H9 (cell line): ENCODE data around the gene STAC2. TPM values are rescaled to one million over a fixed set of nuclear protein-coding genes. Genes with fewer than 3 reads are reported as not detected.
A peak's percentile ranks its signal among the peaks of the same experiment; 100 is the strongest.

Source experiments
- DNase-seq: peaks from one replicate; pipeline ENCODE4 v3.0.0-alpha.2; 2017
- H2AFZ ChIP-seq: one replicate; pipeline ENCODE4 v1.6.1; 2013; ENCODE audit warnings: mild to moderate bottlenecking, low read length, control low read depth, moderate library complexity
- H2AK5ac ChIP-seq: 2 replicates; pipeline ENCODE4 v1.6.1; 2013; ENCODE audit warnings: low read length, control low read depth, mixed read lengths; ENCODE audit not compliant: insufficient read length
- H2BK120ac ChIP-seq: one replicate; pipeline ENCODE4 v1.6.1; 2013; ENCODE audit warnings: low read depth, mild to moderate bottlenecking, low read length, control low read depth, inconsistent platforms; ENCODE audit not compliant: poor library complexity, severe bottlenecking
- H2BK12ac ChIP-seq: 2 replicates; pipeline ENCODE4 v1.6.1; 2013; ENCODE audit warnings: low read length, control low read depth, mixed read lengths, low read depth; ENCODE audit not compliant: insufficient read length
- H2BK15ac ChIP-seq: 2 replicates; pipeline ENCODE4 v1.6.1; 2013; ENCODE audit warnings: low read depth, low read length, control low read depth
- H2BK20ac ChIP-seq: one replicate; pipeline ENCODE4 v1.6.1; 2013; ENCODE audit warnings: low read depth, mild to moderate bottlenecking, low read length, control low read depth, inconsistent platforms; ENCODE audit not compliant: poor library complexity, severe bottlenecking
- H2BK5ac ChIP-seq: 2 replicates; pipeline ENCODE4 v1.6.1; 2013; ENCODE audit warnings: low read length, control low read depth, mixed read lengths; ENCODE audit not compliant: insufficient read length
- H3K14ac ChIP-seq: 2 replicates; pipeline ENCODE4 v1.6.1; 2013; ENCODE audit warnings: low read length, control low read depth; ENCODE audit not compliant: insufficient read depth
- H3K18ac ChIP-seq: 2 replicates; pipeline ENCODE4 v1.6.1; 2013; ENCODE audit warnings: low read depth, mild to moderate bottlenecking, mixed read lengths, low read length, control low read depth; ENCODE audit not compliant: insufficient read length
- H3K23ac ChIP-seq: 2 replicates; pipeline ENCODE4 v1.6.1; 2013; ENCODE audit warnings: low read length, control low read depth, mixed read lengths, low read depth; ENCODE audit not compliant: insufficient read length
- H3K23me2 ChIP-seq: 2 replicates; pipeline ENCODE4 v1.6.1; 2013; ENCODE audit warnings: low read depth, mild to moderate bottlenecking, mixed read lengths, low read length, control low read depth; ENCODE audit not compliant: insufficient read length, poor library complexity, severe bottlenecking
- H3K27ac ChIP-seq: 2 replicates; pipeline ENCODE4 v1.5.1; 2013; ENCODE audit warnings: low read length, control low read depth, mixed read lengths, low read depth; ENCODE audit not compliant: insufficient read length
- H3K27me3 ChIP-seq: 2 replicates; pipeline ENCODE4 v1.6.1; 2013; ENCODE audit warnings: low read length, control low read depth, inconsistent platforms; ENCODE audit not compliant: insufficient read depth
- H3K4ac ChIP-seq: 2 replicates; pipeline ENCODE4 v1.6.1; 2013; ENCODE audit warnings: low read depth, mild to moderate bottlenecking, control low read depth, inconsistent platforms, low read length, moderate library complexity
- H3K4me1 ChIP-seq: 2 replicates; pipeline ENCODE4 v1.6.1; 2013; ENCODE audit warnings: low read length, control low read depth, inconsistent platforms; ENCODE audit not compliant: insufficient read depth
- H3K4me2 ChIP-seq: 2 replicates; pipeline ENCODE4 v1.6.1; 2013; ENCODE audit warnings: low read length, control low read depth, mixed read lengths; ENCODE audit not compliant: insufficient read length, insufficient read depth
- H3K56ac ChIP-seq: 2 replicates; pipeline ENCODE4 v1.6.1; 2013; ENCODE audit warnings: low read depth, mild to moderate bottlenecking, mixed read lengths, low read length, control low read depth; ENCODE audit not compliant: insufficient read length
- H3K79me1 ChIP-seq: 2 replicates; pipeline ENCODE4 v1.6.1; 2013; ENCODE audit warnings: low read depth, mild to moderate bottlenecking, moderate library complexity, low read length, control low read depth, inconsistent platforms; ENCODE audit not compliant: insufficient read depth, poor library complexity, severe bottlenecking
- H3K79me2 ChIP-seq: 2 replicates; pipeline ENCODE4 v1.6.1; 2013; ENCODE audit warnings: low read length, control low read depth, inconsistent platforms; ENCODE audit not compliant: insufficient read depth
- H3K9ac ChIP-seq: 2 replicates; pipeline ENCODE4 v1.6.1; 2013; ENCODE audit warnings: low read length, control low read depth, mixed read lengths; ENCODE audit not compliant: insufficient read length; ENCODE audit errors: extremely low read depth
- H3K9me3 ChIP-seq: one replicate; pipeline ENCODE4 v1.6.1; 2013; ENCODE audit warnings: low read depth, low read length, inconsistent platforms; ENCODE audit not compliant: control insufficient read depth
- H3T11ph ChIP-seq: one replicate; pipeline ENCODE4 v1.6.1; 2013; ENCODE audit warnings: mild to moderate bottlenecking, low read length, control low read depth, inconsistent platforms
- H4K20me1 ChIP-seq: one replicate; pipeline ENCODE4 v1.6.1; 2013; ENCODE audit not compliant: control insufficient read depth, insufficient read length, insufficient read depth
- H4K5ac ChIP-seq: 2 replicates; pipeline ENCODE4 v1.6.1; 2013; ENCODE audit warnings: low read depth, mild to moderate bottlenecking, mixed read lengths, low read length, control low read depth; ENCODE audit not compliant: insufficient read length
- H4K8ac ChIP-seq: replicated peaks from 2 replicates; pipeline ENCODE4 v1.6.1; 2013; ENCODE audit warnings: low read length, control low read depth, mixed read lengths, low read depth; ENCODE audit not compliant: insufficient read length
- H4K91ac ChIP-seq: 2 replicates; pipeline ENCODE4 v1.6.1; 2013; ENCODE audit warnings: low read depth, mild to moderate bottlenecking, moderate library complexity, mixed read lengths, low read length, control low read depth; ENCODE audit not compliant: insufficient read length
- H3K27ac Mint-ChIP-seq, 3 experiments: 2 replicates in 2 of 3; 3 replicates in 1 of 3; pipeline ENCODE4 v1.8.0; 2020 to 2021; ENCODE audit warnings: mixed read lengths in 3 of 3, mild to moderate bottlenecking in 1 of 3, moderate library complexity in 1 of 3
- H3K27me3 Mint-ChIP-seq: 2 replicates; pipeline ENCODE4 v1.8.0; 2021; ENCODE audit warnings: low read depth, mild to moderate bottlenecking, moderate library complexity, mixed read lengths
- H3K36me3 Mint-ChIP-seq, 3 experiments: 2 replicates in 2 of 3; 3 replicates in 1 of 3; pipeline ENCODE4 v1.8.0; 2020 to 2021; ENCODE audit warnings: low read depth in 3 of 3, mixed read lengths in 3 of 3; ENCODE audit not compliant: insufficient read depth in 1 of 3
- H3K4me1 Mint-ChIP-seq, 2 experiments: 2 replicates each; pipeline ENCODE4 v1.8.0; 2020; ENCODE audit warnings: mixed read lengths in 2 of 2
- H3K4me3 Mint-ChIP-seq, 2 experiments: 2 replicates in 1 of 2; 3 replicates in 1 of 2; pipeline ENCODE4 v1.8.0; 2020 to 2021; ENCODE audit warnings: mild to moderate bottlenecking in 2 of 2, mixed read lengths in 2 of 2, moderate library complexity in 1 of 2
- H3K9me3 Mint-ChIP-seq, 2 experiments: 2 replicates in 1 of 2; 3 replicates in 1 of 2; pipeline ENCODE4 v1.8.0; 2020; ENCODE audit warnings: mild to moderate bottlenecking in 2 of 2, mixed read lengths in 2 of 2, moderate library complexity in 1 of 2
- CTCF ChIP-seq: fragments of 200-600 bp; sonication (generic); conservative IDR thresholded peaks from 3 replicates; pipeline ENCODE4 v1.8.0; 2021; ENCODE audit warnings: antibody characterized with exemption, mild to moderate bottlenecking
- WGBS: extraction: QIAGEN DNeasy Blood & Tissue Kit; methylation state at CpG from one replicate; pipeline ENCODE4 v1.1.7; 2013; ENCODE audit warnings: missing lambda C conversion rate, low lambda C conversion rate, mixed read lengths; ENCODE audit not compliant: insufficient read length; ENCODE audit errors: extremely low coverage; 5-methylcytosine and 5-hydroxymethylcytosine counted together
- total RNA-seq: library from RNA; stranded (reverse); gene quantifications from 2 replicates; pipeline ENCODE4 v1.2.1, GENCODE V29; 2021

The STAC2 gene
- total RNA-seq, 1 experiment from 2014 or later = 2.5 TPM

GRCh38 chr17:39205112-39205526, 20.6 kb downstream of the STAC2 start:
- H4K8ac ChIP-seq = no peak overlapping the region
- DNase-seq = no peak
- H3K4me1 ChIP-seq = no peaks in the 10 kb centered on the region; the same call in 1 of the 2 replicates
- Mint-ChIP-seq H3K9me3 (peaks cover 0 to 2% of the 10 kb centered on the region in 2 experiments; a peak in 1 of 5 replicates), H3K4me3 (no peak overlapping the region), H3K36me3 (peaks cover 39 to 52% (median 49%) of the 10 kb centered on the region in 3 experiments), H3K27ac (peak overlapping the region in 1 of 3 experiments; percentile 97; a peak in 2 of 7 replicates), H3K27me3 (peaks cover 4% of the 10 kb centered on the region), H3K4me1 (peaks cover 22 to 41% of the 10 kb centered on the region in 2 experiments)
- H2AK5ac ChIP-seq = no peak overlapping the region
- H4K20me1 ChIP-seq = no peaks in the 10 kb centered on the region
- no peak overlapping the region for H2BK15ac ChIP-seq
- no peak overlapping the region for H3K4ac ChIP-seq
- no peak overlapping the region for H4K91ac ChIP-seq
- no peak for TF ChIP-seq CTCF
- H4K5ac ChIP-seq = no peak overlapping the region
- H3K27me3 ChIP-seq = no peaks in the 10 kb centered on the region
- no peak overlapping the region for H3K56ac ChIP-seq
- H3K9me3 ChIP-seq = no peaks in the 10 kb centered on the region
- no peak overlapping the region for H2AFZ ChIP-seq
- H3K27ac ChIP-seq = no peak overlapping the region
- no peak overlapping the region for H3K14ac ChIP-seq
- H2BK12ac ChIP-seq = no peak overlapping the region
- no peak overlapping the region for H2BK5ac ChIP-seq
- H3T11ph ChIP-seq = no peak overlapping the region
- no CpG with 5 or more reads among the region's 3 CpGs for WGBS
- no peak overlapping the region for H3K23ac ChIP-seq
- no peak overlapping the region for H3K4me2 ChIP-seq
- no peak overlapping the region for H3K9ac ChIP-seq
- H3K18ac ChIP-seq = no peak overlapping the region
- H3K79me1 ChIP-seq = no peaks in the 10 kb centered on the region
- H2BK20ac ChIP-seq = no peak overlapping the region
- peaks cover 8% of the 10 kb centered on the region for H3K23me2 ChIP-seq
- peaks cover 3% of the 10 kb centered on the region; the same call in 1 of the 2 replicates for H3K79me2 ChIP-seq
- H2BK120ac ChIP-seq = no peak overlapping the region
